ENCODE results near the gene ATP2B2.

GRCh38 chr3:10437995-10438901, 67.1 kb downstream of the ATP2B2 start:
- no peak for TF ChIP-seq POLR2AphosphoS5 (IDR thresholded peaks at IDR 0.05; ENCODE audit: low read length)
- no peak for TF ChIP-seq CTCF (IDR thresholded peaks at IDR 0.05 in 2 of 3, conservative IDR thresholded peaks at IDR 0.05 in 1 of 3; ENCODE audit: control insufficient read depth in 2 of 3, extremely low read depth in 1 of 3, insufficient read depth in 1 of 3, low read depth in 3 of 3, low read length in 3 of 3)
- TF ChIP-seq CBX5 (IDR thresholded peaks at IDR 0.05; ENCODE audit: low read depth) = no peak
- no peak for TF ChIP-seq ETV6 (conservative IDR thresholded peaks at IDR 0.05 in 1 of 2, IDR thresholded peaks at IDR 0.05 in 1 of 2; ENCODE audit: borderline replicate concordance in 1 of 2, low read depth in 1 of 2)
- no peak for TF ChIP-seq POLR2A (IDR thresholded peaks at IDR 0.05; ENCODE audit: low read depth, low read length)
- TF ChIP-seq CEBPB (IDR thresholded peaks at IDR 0.05; ENCODE audit: borderline replicate concordance in 1 of 2, low read depth in 2 of 2, low read length in 2 of 2) = no peak
- TF ChIP-seq TARDBP (IDR thresholded peaks at IDR 0.05; ENCODE audit: borderline replicate concordance) = no peak
- no peak for TF ChIP-seq RFX5 (IDR thresholded peaks at IDR 0.05; ENCODE audit: low read depth, low read length)
- no peak for TF ChIP-seq SRF (IDR thresholded peaks at IDR 0.05; ENCODE audit: low read depth in 2 of 2, low read length in 2 of 2)
- TF ChIP-seq GABPA (IDR thresholded peaks at IDR 0.05; ENCODE audit: low read depth) = no peak
- TF ChIP-seq RAD21 (IDR thresholded peaks at IDR 0.05; ENCODE audit: insufficient read depth, low read depth, low read length) = no peak
